K562 (cell line): Measurements from ENCODE around the gene LY6G6D. TPM values are rescaled to one million over a fixed set of nuclear protein-coding genes. Genes with fewer than 3 reads are reported as not detected.

ENCODE experiments used
- CTCFL ChIP-seq: IDR thresholded peaks from 2 replicates; pipeline ENCODE4 v1.6.1; 2011; ENCODE audit warnings: borderline replicate concordance, low read depth, mild to moderate bottlenecking, moderate library complexity, low read length; ENCODE audit not compliant: insufficient read depth, poor library complexity, severe bottlenecking
- ILF3 ChIP-seq: fragments of 450-650 bp; IDR thresholded peaks from 2 replicates; pipeline ENCODE4 v1.6.1; 2018; ENCODE audit warnings: antibody characterized with exemption, mild to moderate bottlenecking, moderate library complexity, borderline replicate concordance
- ZMIZ1 ChIP-seq, 2 experiments: fragments of 150-350 bp in 1 of 2; IDR thresholded peaks; 2 replicates each; pipeline ENCODE4 v1.6.1; 2012 to 2016; ENCODE audit warnings: low read depth in 2 of 2, low read length in 2 of 2, mild to moderate bottlenecking in 1 of 2, moderate library complexity in 1 of 2
- ZNF280B ChIP-seq: fragments of 250-450 bp; sonication (Bioruptor Pico); IDR thresholded peaks from 2 replicates; pipeline ENCODE4 v1.5.1; 2021; ENCODE audit warnings: mild to moderate bottlenecking
- polyA plus RNA-seq, 8 experiments: library from polyadenylated mRNA; depleted of rRNA in 4 of 8; stranded (reverse) in 5 of 8; unstranded in 3 of 8; fragments of >200 nt; fragmentation: Nextera tagmentation in 2 of 8; fragmentation: Illumina TruSeq in 1 of 8; extraction: Ambion mirVana in 2 of 8; extraction: Trizol in 1 of 8; gene quantifications; 2 replicates each; pipeline versions ENCODE4 v1.2.1 to v1.2.3, GENCODE V29; 2011 to 2014; ENCODE audit warnings: inconsistent platforms in 1 of 8, missing spikeins in 1 of 8
- total RNA-seq, 7 experiments: library from RNA; depleted of rRNA in 6 of 7; stranded (reverse); fragments of >200 nt in 6 of 7; fragmentation: Illumina TruSeq in 2 of 7; extraction: Trizol in 2 of 7; gene quantifications; 2 replicates each; pipeline versions ENCODE4 v1.2.1 to v1.2.3, GENCODE V29; 2011 to 2021; ENCODE audit warnings: low replicate concordance in 1 of 7
- TF ChIP-seq, protein P1 (sequence below), 2 experiments: fragments of 450-650 bp; formaldehyde crosslinking in 1 of 2; IDR thresholded peaks; 2 replicates each; pipeline versions ENCODE4 v1.4.0 to v1.6.1; 2014 to 2020; ENCODE audit warnings: mild to moderate bottlenecking in 2 of 2, borderline replicate concordance in 1 of 2, low read depth in 1 of 2
- TF ChIP-seq, protein P2 (sequence below): sonication (generic); formaldehyde crosslinking; IDR thresholded peaks from 2 replicates; pipeline ENCODE4 v1.8.0; 2022; ENCODE audit warnings: mild to moderate bottlenecking, missing genetic modification reagents

LY6G6D gene
- total and polyA plus RNA-seq, 9 of the 15 experiments (the other 6 are each of a cell fraction or from before 2014, with no cell fraction given) = 0.30 to 0.38 TPM; not detected in 7

GRCh38 chr6:31737315-31737990, 22.3 kb downstream of the LY6G6D start (continued):
- TF ChIP-seq, protein P1, sequence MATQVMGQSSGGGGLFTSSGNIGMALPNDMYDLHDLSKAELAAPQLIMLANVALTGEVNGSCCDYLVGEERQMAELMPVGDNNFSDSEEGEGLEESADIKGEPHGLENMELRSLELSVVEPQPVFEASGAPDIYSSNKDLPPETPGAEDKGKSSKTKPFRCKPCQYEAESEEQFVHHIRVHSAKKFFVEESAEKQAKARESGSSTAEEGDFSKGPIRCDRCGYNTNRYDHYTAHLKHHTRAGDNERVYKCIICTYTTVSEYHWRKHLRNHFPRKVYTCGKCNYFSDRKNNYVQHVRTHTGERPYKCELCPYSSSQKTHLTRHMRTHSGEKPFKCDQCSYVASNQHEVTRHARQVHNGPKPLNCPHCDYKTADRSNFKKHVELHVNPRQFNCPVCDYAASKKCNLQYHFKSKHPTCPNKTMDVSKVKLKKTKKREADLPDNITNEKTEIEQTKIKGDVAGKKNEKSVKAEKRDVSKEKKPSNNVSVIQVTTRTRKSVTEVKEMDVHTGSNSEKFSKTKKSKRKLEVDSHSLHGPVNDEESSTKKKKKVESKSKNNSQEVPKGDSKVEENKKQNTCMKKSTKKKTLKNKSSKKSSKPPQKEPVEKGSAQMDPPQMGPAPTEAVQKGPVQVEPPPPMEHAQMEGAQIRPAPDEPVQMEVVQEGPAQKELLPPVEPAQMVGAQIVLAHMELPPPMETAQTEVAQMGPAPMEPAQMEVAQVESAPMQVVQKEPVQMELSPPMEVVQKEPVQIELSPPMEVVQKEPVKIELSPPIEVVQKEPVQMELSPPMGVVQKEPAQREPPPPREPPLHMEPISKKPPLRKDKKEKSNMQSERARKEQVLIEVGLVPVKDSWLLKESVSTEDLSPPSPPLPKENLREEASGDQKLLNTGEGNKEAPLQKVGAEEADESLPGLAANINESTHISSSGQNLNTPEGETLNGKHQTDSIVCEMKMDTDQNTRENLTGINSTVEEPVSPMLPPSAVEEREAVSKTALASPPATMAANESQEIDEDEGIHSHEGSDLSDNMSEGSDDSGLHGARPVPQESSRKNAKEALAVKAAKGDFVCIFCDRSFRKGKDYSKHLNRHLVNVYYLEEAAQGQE (IDR thresholded peaks at IDR 0.05; ENCODE audit: borderline replicate concordance) = no peak
- TF ChIP-seq, protein P1 (CRISPR knock-in tag; IDR thresholded peaks at IDR 0.05; ENCODE audit: low read depth) = no peak
- no peak for TF ChIP-seq ILF3
- TF ChIP-seq, protein P2, sequence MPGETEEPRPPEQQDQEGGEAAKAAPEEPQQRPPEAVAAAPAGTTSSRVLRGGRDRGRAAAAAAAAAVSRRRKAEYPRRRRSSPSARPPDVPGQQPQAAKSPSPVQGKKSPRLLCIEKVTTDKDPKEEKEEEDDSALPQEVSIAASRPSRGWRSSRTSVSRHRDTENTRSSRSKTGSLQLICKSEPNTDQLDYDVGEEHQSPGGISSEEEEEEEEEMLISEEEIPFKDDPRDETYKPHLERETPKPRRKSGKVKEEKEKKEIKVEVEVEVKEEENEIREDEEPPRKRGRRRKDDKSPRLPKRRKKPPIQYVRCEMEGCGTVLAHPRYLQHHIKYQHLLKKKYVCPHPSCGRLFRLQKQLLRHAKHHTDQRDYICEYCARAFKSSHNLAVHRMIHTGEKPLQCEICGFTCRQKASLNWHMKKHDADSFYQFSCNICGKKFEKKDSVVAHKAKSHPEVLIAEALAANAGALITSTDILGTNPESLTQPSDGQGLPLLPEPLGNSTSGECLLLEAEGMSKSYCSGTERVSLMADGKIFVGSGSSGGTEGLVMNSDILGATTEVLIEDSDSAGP (CRISPR knock-in tag) = no peak
- no peak for TF ChIP-seq CTCFL
- peak; percentile 66; the same call in 1 of the 2 replicates for TF ChIP-seq ZNF280B (CRISPR knock-in tag)
- TF ChIP-seq ZMIZ1 (IDR thresholded peaks at IDR 0.05; ENCODE audit: low read depth in 2 of 2, low read length in 2 of 2) = no peak
